ENCODE data around the gene LYPD6.

The LYPD6 gene

DNA sequence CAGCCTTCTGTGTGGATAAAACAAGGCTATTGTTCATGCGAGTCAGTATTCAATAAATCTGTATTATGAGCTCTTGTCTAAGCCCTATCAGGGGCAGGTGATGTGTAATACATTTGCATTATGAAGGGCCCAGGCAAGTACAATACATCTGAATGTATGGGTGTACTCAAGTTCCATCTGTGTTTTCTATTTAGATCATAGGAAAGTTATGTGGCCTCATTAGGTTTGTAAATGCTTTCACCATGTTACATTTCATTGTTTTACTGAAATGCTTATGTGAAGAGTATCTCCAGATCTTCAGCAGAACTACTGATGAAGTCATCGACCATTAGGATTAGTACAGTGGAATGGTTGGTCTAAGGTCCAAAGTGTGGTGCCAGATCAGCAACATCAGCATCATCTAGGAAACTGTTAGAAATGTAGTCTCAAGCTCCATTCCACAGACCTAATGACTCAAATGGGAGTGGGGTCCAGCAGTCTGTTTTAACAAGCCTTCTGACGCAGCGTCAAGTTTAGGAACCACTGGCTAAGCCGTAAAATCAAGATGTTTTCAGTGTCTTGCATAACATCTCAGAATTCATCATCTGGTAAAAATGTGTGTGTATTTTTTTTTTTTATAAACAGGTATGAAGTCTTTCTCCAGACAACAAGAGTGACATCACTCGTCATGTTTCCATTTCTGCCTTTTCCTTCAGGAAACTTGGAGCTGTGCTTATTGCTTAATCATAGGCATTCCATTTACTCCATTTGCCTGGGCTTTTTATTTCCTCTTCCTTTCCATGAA lies 80.5 kb downstream of the LYPD6 start:
- peak; percentile 58 for DNase-seq

DNA sequence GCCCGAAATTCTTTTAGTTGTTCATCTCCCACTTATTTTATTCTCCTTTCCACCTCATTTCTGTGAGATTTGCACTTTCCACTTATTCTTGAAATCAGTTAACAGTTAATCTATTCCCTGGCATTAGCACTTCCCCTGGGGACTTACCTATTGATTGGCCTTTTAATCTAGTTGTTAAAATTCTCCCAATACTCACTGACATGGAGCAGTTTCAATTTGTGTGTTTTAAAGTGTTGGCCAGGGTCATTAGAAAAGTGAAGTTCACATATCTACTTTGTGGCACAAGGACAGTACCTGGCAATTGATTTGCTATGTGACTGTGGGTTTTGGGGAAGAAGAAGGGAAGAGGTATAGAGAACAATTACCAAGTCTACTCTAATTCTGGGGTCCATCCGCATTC lies 83.1 kb downstream of the LYPD6 start:
- no peak for DNase-seq

DNA sequence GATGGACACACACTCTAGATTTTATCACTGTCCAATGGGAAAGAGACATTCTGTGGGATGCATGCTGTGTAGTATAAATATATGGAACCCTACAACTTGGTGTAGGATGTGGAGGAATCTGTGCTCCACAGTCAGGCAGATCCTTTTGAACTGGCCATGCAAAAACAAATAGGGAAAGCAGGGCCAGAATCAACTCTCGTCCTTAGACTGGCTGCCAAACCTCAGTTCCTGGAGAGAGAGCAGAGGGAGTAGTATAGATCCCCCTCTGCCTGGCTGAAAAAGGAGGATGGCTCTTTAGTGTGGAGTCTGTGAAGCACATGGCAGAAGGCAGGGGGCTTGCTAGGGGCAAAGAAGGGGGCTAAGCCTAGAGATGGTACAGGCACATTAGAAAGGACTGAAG lies 84.7 kb downstream of the LYPD6 start:
- no peak for DNase-seq

DNA sequence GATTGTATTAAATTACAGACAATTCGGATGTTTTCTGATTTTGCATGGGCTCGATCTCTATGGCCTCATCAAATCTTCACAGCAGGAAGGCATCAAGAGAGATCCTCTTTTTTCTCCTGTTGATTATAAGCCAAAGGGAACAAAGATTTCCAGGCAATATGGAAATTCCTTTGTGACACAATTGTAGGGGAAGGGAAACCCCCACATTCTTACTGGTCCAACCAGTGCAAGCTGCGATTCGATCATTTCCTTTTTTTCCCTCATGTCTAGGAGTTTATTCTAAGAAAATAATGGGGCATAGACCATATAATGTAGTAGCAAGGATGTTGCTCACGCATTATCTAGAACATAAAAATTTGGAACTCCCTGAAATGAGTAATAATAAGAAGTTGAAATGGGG lies 87.7 kb downstream of the LYPD6 start:
- DNase-seq = no peak

DNA sequence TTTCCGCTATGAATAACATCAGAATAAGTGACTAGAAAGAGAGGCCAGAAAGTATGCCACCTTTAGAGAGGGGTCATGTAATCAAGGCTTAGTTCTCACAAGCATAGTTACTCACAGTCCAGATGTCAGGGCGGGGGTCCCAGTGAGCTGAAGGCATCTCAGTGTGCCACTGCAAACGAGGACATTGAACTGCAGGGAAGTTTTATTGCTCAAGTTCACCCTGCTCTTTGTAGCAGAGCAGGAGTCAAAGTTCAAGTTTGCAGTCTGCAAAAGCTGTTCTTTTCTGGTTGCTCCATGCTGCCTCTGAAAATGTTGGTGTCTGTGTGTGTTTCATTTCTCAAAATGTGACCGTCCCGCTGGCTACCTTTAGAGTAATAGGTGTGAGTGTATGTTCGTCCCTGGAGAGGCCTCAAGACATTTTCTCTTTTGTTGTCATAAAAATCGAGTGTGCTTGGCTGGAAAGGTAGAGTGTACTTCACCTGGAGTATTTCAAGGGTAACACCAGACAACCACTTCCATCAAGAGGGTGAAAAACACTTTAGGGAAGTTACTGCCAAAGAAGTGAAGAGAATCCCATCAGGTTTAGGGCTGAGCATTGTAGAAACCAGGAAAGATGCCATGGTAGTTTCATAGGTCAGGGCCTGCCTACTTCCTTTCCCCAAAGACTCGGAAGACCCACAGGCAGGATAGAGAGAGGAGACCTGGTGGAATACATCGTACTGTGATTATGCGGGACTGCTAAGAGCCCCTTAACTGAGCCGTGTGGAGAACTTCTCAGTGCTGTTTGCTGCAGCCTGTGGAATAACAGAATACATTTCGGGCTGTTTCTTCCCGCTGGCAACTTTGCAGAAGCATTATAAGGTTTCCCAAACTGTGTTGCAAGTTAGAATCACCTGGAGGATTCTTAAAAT lies 89.9 kb downstream of the LYPD6 start:
- DNase-seq = no peak

DNA sequence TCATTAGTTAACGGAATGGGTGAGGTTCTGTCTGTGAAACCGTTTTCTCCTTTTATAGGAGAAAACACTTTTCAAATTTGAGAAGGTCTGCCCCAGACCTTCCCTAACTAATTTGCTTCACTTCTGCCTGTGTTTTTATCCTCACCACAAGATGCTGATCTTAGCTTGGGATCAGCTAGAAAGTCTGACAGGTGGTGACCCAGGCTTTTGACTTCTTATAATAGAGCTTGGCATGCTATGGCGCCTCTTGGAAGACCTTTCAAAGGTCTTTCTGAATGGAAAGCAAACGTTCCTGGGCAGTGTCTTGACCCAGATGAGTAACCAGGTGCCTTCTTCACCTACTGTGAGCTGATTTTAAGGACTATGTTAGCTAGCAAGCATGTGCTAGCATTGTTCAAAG lies 91.4 kb downstream of the LYPD6 start:
- DNase-seq = no peak

DNA sequence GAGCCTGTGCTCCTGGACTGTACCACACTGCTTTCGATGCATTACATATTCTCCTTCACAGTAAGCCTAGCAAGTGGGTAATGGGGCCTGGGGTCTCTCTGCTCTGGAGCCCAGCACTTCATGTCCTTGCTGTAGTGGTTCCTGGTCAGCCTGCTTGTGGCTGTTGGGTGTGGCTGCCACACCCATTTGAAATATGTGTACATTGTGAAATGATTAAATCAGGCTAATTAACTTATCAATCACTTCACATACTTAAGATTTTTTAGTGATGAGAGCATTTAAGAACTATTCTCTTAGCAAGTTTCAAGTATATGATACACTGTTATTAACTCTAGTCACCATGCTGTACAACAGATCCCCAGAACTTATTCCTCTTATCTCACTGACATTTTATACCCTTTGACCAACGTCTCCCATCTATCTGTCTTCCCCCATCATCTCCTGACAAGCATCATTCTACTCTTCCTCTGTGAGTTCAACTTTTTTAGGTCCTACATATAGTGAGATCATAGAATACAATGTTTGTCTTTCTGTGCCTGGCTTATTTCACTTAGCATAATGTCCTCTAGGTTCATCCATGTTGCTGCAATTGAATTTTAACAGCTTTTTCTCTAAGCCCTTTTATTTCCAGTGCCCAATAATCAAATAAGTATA lies 92.1 kb downstream of the LYPD6 start:
- no peak for DNase-seq

DNA sequence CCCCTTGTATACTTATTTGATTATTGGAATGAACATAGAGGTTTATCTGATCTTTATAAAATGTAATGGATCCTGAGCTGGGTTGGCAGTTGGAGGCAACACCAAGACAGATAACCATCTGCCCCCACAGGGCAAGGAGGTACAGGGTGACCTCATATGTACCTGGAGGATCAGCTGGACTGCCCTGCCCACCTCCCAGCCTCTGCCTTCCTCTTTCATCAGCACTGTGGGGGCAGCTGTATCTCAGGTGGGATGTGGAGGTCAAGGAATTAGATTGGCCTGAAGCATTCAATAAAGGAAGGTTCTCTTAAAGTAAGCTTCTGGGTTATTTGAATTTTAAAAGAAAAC lies 92.6 kb downstream of the LYPD6 start:
- no peak for DNase-seq

DNA sequence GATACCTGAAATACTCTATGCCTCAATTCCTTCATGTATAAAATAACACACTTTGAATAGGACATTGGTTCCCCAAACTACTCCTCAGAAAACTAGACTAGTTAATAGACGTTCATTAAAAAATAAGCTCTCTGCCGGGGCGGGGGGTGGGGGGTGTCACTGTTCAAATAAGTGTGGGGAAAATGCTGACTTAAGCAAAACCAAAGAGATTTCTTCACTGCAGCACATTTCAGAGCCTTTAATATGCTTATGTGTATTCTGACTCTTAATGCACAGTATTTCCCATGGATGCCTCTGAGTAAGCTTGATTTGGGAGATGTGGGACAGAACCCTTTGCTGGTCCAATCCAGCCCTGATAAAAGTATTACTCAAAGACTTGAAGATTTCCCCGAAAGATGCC lies 93.2 kb downstream of the LYPD6 start:
- DNase-seq = no peak

DNA sequence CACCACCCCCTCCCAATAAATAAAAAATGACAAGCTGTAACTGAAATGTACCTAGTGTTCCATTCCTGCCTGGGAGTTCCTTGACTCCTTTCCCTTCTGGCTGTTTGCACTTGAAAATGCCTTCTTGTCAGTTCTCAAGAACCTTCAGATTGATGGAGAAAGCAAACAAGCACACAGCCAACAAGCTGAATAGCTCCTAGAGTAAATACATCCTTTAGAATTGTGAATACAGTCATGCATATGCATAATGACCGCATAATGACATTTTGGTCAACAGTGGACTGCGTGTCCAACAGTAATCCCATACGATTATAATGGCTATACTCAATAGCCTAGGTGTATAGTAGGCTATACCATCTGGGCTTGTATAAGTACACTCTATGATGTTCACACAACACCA lies 97.0 kb downstream of the LYPD6 start:
- DNase-seq = no peak

DNA sequence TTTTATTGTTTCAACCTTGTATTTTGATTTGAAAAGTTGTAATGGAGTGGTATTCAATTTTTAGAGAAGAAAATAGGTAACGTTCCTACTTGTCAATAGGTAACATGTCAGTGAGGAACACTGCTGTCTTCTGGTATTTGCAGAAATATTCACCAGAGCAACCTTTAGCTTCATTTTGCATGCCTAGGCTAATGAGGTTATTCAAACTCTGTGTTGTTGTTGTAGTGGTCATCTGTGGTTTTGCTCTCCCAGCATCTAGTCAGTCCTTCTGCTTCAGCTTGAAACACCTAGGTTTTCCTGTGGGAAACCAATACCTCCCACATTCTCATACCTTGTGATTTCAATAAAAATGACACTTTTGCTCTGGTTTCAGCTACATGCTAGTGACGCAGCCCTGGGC lies 98.4 kb downstream of the LYPD6 start:
- no peak for DNase-seq

DNA sequence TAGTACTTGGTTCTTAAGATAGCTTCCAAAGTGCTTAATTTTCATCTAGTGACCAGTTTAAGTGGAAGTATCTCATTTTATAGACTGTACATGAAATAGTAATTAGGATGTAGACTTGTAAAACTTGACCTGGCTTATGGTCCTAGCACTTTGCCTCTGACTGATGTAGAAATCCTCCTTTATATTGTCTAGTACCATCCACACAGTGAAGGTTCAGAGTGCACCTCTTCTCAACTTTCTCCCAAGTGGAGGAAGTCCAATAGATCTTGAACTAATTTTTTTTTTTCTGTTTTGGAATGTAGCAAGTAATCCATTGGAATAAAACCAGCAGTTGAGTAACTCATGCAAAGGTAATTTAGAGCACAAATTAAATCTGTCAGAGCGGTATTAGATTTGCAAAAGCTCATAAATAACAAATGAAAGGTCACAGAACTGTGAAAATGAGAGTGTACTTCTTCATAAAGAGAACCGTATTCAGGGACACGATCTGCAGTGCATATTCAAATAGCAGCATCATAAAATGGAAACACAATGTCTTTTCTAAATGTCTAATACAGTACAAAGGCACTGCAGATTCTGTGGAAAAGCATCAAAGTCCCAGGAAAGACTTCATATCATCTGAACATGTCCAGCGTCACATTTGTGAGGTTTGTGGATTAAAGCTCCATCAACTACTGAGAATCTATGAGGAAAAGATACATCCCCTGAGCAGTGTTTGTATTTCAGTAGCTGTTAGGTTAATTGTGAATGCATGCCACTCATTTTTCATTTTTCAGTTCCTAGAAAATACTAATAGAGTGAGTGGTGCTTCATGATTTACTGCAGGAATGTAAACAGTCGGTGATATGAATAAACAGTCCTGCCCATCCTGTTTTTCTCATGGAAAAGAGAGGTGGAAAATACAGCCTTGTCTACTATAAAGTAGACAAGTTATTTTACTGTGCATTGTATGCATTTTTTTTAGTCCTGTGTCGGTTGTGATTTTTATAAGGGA lies 100.7 kb downstream of the LYPD6 start:
- no peak for DNase-seq

DNA sequence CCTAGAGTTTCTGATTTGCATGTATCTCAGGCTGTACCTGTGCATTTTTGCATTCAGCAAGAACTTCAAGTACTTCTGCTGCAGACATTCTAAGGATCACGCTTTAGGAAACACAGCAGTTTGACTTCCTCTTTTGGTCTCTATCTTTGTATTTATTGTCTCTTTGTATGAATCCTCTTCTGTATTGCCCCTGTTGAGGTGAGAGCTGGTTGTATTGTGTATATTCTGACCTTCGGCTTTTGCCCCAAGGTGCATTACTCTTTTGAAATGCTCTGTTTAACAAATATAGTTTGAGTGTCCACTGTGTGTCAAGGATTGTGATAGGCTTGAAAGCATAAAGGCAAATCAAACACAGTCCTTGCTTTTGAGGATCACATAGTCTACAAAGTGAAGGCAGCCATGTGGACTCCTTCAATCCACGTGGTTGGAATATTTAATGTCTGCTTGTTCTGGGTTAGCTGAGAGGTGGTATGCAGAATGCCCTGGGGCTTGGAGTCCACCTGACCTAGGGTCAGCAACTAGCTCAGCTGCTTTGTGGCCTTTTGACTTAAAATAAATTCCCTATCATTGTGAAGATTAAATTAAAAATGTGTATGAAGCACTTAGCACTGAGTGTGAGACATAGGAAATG lies 108.1 kb downstream of the LYPD6 start:
- no peak for DNase-seq

DNA sequence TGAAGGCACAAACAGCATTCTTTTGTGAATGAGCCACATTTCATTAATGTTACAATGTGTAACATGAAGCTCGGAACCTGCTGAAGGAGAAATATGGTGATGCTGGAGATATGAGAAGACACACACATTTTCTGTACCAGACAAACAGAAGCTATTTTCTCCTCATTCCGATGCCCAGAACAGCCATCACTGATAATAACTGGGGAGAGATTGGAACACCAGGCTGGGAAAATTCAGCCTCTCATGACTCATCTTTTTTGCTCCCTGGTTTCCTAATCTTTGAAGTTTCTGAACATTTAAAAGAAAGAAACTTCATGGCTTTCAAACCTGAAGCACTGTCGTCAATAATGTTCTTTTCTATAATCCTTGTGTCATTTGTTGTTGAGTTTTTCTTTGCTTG lies 110.9 kb downstream of the LYPD6 start:
- DNase-seq = no peak

DNA sequence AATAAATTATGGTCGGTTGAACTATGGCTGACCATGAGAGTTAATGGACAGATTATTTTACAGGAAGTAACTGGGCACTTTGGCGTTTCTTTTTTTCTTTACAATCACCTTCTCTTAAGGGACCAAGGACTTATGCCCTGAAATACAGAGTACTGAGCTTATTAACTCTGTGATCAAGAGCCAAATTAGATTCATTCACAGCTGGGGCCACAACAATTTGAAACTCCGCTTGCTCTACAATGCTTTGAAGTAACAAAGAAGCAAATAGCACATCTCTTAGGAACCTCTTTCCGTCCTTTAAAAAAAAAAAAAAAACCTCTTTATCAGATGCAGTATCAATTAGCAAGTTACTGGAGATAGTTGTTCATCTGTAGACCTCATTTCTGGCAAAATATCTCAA lies 112.0 kb downstream of the LYPD6 start:
- no peak for DNase-seq

DNA sequence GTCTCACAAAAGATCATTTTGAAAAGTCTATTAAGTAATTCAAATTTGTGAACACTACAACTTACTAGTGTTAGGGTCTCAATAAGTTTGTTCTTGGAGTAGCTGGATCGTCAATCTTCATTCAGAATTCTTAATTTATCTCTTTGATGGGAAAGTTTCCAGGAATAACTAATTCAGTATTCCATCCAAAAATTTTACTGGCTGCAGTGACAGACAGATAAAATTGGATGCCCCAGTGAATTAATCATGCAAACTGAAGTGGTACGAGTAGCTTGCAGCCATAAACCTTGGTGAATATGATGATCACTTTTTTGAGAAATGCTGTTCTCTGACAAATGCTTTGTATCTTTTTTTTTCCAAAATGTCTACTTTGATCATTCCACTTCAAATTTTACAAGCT lies 112.8 kb downstream of the LYPD6 start:
- no peak for DNase-seq

DNA sequence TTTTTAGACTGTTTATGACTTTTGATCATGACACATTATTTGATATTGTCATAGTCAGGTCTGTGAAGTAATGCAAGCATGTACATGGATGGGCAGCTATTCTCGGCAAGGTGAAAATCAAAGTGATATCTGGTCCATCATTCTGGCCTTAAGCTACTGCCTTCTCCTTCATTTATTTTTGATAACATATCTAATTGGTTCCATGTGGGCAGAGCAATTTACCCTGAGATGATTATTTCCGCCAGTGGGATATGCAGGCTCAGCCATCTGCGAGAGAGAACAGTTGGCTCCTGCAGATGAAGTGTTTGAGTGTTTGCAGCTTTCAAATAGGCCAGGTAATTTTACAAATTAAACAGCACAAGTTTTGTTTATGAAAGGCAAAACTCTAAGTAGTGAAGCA lies 116.4 kb downstream of the LYPD6 start:
- DNase-seq = no peak

DNA sequence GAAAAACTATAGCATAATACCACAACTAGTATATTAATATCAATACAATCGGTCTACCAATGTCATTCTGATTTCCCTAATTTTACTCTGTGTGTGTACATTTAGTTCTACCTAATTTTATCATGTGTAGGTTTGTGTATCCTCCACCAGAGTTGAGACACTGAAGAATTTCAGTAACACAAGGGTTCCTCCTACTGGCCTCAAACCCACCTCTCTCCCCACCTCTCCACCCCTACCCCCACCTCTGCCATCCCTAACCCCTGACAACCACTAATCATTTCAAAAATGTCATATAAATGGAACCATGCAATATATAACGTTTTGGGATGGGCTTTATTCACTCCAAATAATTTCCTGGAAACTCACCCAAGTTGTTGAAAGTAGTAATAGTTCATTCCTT lies 117.9 kb downstream of the LYPD6 start:
- no peak for DNase-seq

DNA sequence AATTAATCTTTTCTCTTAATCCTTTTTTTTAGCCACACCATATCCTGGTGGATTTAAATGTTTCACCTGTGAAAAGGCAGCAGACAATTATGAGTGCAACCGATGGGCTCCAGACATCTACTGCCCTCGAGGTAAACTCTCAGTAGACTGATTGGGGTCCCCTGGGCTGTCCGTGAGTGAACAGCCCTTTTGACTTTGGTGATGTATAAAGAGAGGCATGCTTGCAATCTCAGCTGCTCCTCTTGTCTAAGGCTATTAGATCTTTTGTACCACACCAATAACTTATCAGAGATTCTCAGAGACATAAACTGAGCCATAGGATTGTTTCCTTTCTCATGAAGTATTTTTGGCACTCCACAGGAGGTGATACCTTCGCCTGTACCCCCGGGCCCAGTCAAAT lies 118.6 kb downstream of the LYPD6 start:
- DNase-seq = no peak

DNA sequence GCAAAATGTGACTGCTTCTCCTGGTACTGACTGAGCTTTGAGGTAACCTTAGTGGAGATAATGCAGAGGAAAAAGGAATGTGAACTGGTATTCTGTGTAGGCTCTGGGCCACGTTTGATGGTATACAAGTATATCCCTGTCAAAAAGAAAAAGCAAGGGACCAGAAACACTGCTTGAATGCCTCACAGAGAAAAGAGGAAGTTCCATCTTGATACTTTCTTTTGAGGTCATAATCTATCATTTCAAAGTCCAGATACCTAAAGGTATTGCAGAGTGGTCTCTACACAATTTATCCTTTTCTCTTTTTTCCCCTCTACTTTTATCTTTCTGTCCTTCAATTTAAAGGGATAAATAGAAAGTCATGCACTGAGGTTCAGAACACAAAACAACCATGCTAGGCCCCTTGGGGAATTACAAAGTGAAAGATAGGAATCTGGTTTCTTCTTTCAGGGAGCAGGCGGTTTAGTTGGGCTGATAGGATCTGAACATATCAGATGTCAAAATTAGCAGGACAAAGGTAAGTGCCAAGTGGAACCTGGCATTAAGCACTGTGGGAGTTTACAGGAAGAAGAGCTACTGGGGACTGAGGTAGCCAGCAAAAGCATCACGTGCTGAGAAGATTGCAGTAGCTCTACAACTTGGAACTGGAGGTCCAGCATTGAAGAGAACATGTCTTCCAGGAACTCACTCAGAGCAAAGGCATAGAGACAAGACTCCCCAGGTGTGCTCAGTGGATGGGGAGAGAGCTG lies 121.2 kb downstream of the LYPD6 start:
- no peak for DNase-seq

DNA sequence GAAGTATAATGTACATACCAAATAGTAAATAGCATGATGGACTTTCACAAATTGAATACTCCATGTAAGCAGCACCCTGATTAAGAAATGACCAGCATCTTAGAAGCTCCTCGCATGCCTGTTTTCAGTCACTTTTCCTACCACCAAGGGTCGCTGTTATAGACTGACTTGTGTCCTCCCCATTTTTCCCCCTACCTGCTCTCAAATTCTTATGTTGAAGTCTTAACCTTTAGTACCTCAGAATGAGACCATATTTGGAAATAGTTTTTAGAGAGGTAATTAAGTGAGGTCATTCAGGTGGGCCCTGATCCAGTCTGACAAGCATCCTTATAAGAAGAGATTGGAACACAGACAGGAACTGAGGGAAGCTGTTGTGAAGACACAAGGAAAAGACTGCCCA lies 125.9 kb downstream of the LYPD6 start:
- no peak for DNase-seq

Data from T1000 (cell line).